ENCODE results near the gene PAN3.

GRCh38 chr13:28136916-28137315 lies 1.4 kb upstream of the PAN3 start:
- TF ChIP-seq ZNF384 (IDR thresholded peaks at IDR 0.05) (no peak), BHLHE40 (IDR thresholded peaks at IDR 0.05; ENCODE audit: borderline replicate concordance) (no peak), FOXA1 (IDR thresholded peaks at IDR 0.05) (no peak), TARDBP (IDR thresholded peaks at IDR 0.05) (no peak), NFRKB (IDR thresholded peaks at IDR 0.05) (no peak), FOXK2 (IDR thresholded peaks at IDR 0.05) (no peak), SUZ12 (IDR thresholded peaks at IDR 0.05) (no peak), FOXM1 (IDR thresholded peaks at IDR 0.05; ENCODE audit: borderline replicate concordance) (no peak), SP1 (IDR thresholded peaks at IDR 0.05) (no peak), HDGF (IDR thresholded peaks at IDR 0.05; ENCODE audit: borderline replicate concordance) (no peak), ARNT (IDR thresholded peaks at IDR 0.05) (no peak)
